ENCODE data around the gene CCDC188. TPM values are rescaled to one million over a fixed set of nuclear protein-coding genes. Genes with fewer than 3 reads are reported as not detected.

Gene CCDC188
- total and polyA plus RNA-seq, 9 of the 15 experiments (the other 6 are each of a cell fraction or from before 2014, with no cell fraction given): not detected

DNA sequence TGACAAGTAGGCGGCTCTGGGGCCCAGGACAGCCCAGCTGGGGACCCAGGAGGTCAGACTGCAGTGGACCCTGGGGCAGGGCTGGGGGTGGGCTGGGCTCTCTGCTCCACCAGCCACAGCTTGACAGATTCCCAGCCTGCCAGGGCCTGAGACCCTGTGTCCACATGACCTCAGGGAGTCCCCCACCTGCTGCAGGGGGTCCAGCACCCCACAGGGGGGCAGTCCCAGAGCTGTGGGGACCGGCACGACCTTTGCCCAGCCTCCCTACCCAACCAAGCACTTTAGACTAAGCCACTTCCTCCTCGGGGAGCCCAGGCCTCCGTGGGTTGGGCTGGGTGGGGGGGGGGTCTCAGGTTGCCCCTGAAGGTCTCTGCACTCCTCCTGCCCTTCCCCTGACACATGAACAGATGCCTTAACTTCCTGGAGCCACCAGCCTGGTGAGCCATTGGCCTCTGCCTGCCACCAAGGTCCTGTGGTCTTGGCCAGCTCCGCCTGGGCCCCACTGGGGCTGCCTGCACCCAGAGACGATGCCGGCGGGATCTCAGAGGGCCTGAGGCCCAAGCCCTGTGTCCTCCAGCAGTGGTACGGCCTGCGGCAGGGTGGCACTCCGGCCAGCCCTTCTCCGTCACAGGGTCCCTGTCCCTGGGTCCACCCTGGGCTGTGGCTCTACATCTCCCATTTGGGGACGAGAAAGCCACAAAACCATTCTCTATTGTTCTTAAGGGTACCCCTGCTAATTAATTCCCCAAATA, 3.4 kb downstream of the CCDC188 start (continued):
- TF ChIP-seq, protein P1, sequence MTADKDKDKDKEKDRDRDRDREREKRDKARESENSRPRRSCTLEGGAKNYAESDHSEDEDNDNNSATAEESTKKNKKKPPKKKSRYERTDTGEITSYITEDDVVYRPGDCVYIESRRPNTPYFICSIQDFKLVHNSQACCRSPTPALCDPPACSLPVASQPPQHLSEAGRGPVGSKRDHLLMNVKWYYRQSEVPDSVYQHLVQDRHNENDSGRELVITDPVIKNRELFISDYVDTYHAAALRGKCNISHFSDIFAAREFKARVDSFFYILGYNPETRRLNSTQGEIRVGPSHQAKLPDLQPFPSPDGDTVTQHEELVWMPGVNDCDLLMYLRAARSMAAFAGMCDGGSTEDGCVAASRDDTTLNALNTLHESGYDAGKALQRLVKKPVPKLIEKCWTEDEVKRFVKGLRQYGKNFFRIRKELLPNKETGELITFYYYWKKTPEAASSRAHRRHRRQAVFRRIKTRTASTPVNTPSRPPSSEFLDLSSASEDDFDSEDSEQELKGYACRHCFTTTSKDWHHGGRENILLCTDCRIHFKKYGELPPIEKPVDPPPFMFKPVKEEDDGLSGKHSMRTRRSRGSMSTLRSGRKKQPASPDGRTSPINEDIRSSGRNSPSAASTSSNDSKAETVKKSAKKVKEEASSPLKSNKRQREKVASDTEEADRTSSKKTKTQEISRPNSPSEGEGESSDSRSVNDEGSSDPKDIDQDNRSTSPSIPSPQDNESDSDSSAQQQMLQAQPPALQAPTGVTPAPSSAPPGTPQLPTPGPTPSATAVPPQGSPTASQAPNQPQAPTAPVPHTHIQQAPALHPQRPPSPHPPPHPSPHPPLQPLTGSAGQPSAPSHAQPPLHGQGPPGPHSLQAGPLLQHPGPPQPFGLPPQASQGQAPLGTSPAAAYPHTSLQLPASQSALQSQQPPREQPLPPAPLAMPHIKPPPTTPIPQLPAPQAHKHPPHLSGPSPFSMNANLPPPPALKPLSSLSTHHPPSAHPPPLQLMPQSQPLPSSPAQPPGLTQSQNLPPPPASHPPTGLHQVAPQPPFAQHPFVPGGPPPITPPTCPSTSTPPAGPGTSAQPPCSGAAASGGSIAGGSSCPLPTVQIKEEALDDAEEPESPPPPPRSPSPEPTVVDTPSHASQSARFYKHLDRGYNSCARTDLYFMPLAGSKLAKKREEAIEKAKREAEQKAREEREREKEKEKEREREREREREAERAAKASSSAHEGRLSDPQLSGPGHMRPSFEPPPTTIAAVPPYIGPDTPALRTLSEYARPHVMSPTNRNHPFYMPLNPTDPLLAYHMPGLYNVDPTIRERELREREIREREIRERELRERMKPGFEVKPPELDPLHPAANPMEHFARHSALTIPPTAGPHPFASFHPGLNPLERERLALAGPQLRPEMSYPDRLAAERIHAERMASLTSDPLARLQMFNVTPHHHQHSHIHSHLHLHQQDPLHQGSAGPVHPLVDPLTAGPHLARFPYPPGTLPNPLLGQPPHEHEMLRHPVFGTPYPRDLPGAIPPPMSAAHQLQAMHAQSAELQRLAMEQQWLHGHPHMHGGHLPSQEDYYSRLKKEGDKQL (CRISPR knock-in tag; IDR thresholded peaks at IDR 0.05; ENCODE audit: borderline replicate concordance): peak; percentile 90
- no peak for TF ChIP-seq FOXM1 (IDR thresholded peaks at IDR 0.05; ENCODE audit: low read depth)
- peak; percentile 13; the same call in 1 of the 2 replicates for TF ChIP-seq FOXM1 (CRISPR knock-in tag; IDR thresholded peaks at IDR 0.05; ENCODE audit: low read depth)
- peak; percentile 28 for TF ChIP-seq KDM5B (IDR thresholded peaks at IDR 0.05; ENCODE audit: insufficient replicate concordance, low read depth, low read length)
- 0 out of 2 replicates have a peak, but pooled peaks have one; percentile 39 for TF ChIP-seq ZBTB7A (IDR thresholded peaks at IDR 0.05; ENCODE audit: borderline replicate concordance, control insufficient read depth, low read depth, low read length)
